OCI-M2 (cell line): ENCODE results near the gene PTCD3.

Experiments
- DNase-seq: peaks from one replicate; lab custom pipeline; 2025; ENCODE audit not compliant: unreplicated experiment; lab: John Stamatoyannopoulos, UW

PTCD3 gene

GRCh38 chr2:86105969-86106945, at the start of gene PTCD3:
Gene PTCD3 (plus strand): TSS chr2:86106235. CDS start chr2:86106248, 13 bp downstream.
- peak; percentile 81 for DNase-seq

DNA sequence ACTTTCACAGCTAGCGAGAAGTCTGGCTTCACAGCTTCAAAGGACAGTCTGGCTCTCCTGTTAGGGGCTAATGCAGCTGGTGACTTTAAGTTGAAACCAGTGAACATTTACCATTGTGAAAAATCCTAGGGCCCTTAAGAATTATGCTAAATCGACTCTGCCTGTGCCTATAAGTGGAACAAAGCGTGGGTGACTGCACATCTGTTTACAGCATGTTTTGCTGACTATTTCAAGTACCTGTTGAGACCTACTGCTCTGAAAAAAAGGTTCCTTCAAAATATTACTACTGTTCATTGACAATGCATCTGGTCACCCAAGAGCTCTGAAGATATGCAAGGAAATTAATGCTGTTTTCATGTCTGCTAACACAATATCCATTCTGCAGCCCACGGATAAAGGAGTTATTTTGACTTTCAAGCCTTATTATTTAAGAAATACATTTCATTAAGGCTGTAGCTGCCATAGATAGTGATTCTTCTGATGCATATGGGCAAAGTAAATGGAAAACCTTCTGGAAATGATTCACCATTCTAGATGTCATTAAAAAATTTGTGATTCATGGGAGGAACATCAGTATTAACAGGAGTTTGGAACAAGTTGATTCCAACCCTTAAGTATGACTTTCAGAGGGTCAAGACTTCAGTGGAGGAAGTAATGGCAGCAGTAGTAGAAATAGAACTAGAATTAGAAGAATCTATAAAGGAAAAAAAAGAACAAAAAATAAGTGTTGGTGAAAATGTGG, 49.3 kb upstream of the PTCD3 start:
- DNase-seq: no peak

- DNase-seq: no peak
Observed at GRCh38 chr2:86062043-86062442, 44.0 kb upstream of the PTCD3 start.

DNA sequence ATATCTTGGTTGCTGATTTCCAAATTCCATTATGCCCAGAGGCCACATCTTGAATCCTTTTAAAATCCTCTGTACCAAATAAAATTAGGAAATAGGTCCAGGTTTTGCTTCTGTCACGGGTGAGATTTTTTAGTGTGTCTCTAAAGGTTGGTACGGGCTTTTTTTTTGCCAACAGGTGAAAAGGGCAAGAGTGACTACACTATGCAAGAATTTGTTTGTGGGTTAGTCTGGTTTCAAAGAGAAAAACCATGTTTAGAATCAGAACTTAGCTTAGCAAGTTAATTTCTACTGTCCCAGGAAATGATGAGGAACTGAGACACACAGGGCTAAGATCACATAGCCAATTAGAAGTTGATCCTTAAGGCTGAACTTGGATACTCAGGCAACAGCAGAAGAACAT, 42.0 kb upstream of the PTCD3 start:
- no peak for DNase-seq

DNA sequence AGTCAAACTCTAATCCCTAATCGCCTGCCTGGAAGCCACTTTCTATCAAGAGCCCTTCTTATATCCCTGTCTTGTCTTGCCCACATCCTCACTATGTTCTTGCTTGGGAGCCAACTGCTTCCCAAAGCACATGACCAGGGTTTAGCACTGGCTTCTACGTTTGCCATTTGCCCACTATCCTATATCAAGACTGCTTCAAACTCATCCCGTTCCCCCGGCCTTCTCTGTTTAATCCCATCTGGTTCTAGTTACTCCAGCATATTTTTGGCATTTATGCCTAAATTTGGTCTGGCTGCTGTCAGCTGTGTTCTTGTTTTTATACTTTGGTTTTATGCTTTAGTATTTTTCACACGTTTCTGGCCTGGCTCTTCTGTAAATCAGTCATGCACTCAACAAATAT, 40.5 kb upstream of the PTCD3 start:
- no peak for DNase-seq

DNA sequence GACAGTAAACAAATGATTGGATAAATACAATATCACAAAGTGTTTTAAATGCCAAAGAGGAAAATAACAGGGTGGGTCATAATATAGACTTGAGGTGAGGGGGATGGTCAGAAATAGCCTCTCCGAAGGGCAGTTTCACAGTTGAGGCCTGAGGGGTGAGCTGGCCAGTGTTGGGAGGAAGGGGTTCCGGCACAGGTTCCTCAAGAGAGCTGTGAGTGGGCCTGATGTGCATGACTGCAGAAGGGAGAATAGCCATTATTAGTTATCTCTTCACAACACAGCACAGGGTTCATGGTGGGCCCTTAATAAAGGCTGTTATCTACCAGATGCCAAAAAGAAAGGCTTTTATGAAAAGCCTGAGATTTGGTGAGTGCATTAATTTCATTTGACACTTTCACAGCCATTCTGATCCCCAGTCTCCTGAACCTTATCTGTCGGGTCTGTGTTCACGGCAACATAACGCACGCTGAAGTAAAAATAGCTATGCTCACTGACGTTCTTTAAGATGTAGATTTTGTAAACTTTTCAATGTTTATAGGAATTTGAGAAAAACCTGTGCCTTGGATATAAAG, 39.9 kb upstream of the PTCD3 start:
- no peak for DNase-seq

- DNase-seq: no peak
Observed at GRCh38 chr2:86066915-86067314, 39.1 kb upstream of the PTCD3 start.

DNA sequence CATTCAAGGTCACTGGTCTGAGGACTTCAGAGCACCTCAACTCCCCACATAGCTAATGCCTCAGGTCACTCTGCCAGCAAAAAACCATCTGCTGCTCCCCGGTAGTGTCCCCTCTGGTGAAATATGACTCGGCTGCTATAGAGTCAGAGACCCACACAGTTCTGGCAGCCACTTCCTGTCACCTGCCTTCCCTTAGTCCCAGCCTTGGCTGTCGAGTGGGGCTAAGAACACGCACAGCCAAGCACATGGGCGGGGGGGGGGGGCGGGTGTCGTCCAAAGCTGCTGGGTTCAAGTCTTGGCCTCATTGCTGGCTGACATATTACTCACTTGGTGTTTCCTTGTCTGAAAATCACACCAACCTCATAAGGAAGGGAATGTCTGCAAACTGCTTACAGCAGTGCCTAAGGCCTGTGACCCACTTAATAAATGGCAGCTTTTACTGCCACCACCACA, 37.9 kb upstream of the PTCD3 start:
- DNase-seq: no peak

GRCh38 chr2:86068648-86069047, 37.4 kb upstream of the PTCD3 start:
- no peak for DNase-seq

DNA sequence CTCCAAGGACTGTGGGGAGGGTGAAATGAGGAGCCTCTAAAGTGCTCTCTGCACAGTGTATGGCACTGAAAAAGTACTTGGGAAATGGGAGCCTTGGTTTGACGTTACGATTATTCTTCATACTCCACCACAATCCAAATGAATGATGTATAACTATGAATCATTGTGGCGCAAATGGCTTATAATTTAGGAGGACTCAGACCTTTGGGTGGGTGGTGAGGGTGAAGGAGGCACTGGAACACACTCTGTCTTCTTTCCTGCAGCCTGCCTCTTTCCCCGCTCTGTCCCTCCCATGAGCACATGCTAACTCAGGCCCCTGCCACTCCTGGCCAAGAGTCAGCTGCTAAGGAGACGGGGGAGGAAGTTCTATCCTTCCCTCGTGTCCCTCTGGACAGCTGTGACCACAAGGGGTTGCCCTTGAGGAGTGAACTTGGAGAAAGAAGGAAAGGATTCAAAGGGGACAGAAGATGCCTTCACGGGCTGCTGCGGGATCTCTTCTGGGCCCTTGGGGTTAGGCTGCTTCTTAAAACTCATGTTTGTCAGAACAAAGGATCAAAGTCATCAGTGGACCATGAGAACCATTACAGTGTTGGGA, 36.8 kb upstream of the PTCD3 start:
- DNase-seq: no peak

DNA sequence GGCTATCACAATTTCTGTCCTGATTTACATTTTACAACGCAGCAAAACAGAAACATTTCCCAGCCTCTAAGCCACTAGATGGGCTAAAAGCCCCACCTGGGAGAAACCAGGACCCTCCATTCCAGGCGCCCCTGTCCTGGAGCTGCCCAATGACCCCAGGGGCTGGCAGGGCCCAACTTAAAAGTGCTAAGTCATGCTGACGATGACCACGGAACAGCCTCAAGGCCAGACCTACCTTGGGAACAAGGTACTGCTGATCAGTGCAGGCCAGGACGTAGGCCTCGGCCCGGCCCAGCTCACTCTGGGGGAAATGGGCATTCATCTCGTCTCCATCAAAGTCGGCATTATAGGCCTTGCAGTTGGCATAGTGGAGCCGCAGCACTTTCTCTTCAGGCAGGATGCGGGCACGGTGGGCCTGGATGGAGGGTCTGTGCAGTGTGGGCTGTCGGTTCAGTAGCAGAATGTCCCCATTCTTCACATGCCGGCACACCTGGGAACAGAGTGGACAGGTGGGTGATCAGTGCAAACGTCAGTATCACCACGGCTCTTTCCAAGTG, 36.2 kb upstream of the PTCD3 start:
- no peak for DNase-seq

DNA sequence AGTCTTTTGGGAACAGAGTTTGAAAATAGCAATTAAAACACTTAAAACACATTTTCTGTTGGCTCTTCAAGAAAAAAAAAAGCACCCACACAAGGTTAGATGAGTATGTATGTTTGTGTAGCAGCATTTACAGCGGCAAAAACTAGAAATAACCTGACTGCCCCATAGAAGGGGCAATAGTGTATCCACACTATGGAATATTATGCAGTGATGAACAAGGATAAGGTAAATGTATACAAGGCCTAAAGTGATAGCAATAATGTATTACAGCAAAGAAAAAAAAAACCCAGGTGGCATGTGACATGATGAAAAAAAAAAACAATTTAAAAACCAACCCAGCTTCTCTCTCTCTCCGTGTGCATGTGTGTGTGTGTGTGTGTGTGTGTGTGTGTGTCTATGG, 35.2 kb upstream of the PTCD3 start:
- DNase-seq: no peak

GRCh38 chr2:86072271-86072858, 33.7 kb upstream of the PTCD3 start:
- DNase-seq: no peak

DNA sequence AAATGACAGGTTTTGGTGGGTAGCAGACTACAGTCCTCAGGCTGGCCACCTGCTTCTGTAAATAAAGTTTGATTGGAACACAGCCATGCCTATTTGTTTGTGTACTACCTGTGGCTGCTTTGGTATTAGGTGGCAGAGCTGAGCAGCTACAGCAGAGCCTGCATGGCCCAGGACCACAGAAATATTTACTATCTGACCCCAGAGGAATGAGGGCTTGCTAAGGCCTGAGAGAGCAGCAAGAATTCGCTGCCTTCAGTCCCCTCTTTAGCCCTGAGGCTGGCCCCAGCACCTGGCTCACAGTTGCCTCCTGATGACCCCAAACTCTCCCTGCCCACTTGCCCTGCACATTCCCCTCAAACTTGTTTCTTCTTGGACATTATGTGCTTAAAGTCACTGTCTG, 32.8 kb upstream of the PTCD3 start:
- no peak for DNase-seq

- no peak for DNase-seq
Observed at GRCh38 chr2:86074256-86074655, 31.8 kb upstream of the PTCD3 start.

DNA sequence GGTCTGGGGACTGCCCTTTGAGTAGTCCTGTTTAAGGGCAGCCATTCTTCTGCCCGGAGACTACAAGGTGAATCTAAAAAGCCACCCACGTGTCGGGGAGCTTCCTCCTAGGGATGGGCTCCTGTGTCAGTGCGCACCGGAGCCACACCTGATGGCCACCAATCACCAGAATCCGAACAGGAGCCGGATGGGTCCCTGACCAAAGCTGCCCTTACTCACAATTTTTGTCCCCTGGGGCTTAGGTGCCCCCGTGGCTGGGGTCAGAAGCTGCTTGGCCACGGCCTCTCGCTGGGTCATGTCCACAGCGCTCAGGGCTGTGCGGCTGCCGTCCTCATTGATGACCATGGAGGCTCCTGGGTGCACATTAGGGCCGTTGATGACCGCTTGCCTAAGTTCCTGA, 31.2 kb upstream of the PTCD3 start:
- DNase-seq: no peak

- no peak for DNase-seq
Observed at GRCh38 chr2:86075886-86076285, 30.1 kb upstream of the PTCD3 start.

GRCh38 chr2:86078774-86079545, 27.1 kb upstream of the PTCD3 start:
- no peak for DNase-seq

DNA sequence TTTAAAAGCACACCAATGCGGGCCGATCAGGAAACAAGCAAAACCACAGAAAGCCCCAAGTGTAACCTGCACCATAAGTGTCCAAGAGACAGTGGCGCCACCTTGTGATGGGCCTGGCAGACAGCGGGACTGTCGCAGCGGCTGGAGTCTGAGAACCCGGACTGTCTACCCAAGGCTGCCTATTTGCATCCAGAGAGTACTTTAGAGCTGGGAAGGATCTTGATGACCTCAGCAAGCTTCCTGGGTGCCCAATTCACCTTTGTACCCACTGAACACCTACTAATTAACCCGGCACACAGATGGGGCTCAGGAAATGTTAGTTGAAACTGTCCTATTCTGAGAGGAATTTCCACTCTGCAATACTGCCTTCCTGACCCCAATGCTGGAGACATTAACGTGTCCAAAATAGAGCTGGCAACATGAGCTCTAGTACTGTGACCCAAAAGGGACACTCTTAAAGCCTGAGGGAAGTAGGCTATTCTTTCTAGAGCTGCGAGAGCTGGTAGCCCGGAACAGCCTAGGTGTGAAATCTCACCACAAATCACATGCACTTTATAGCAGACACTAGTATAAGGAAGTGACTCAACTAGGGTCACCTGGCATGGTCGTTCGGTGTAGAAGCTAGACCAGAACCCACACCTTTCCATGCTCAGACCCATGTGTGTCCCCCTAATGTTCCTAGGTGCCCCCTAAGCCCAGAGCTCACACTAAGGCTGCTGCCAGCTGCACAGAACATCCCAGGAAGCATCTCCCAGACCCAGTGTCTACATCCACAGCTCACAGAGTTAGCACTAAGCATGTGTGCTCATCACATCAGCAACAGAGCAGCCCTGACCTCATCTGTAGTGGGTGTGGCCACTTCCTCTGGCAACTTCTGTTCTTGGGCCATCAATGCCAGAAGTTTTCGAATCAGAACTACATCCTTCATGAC, 25.8 kb upstream of the PTCD3 start:
- no peak for DNase-seq
